Measurements from ENCODE around the gene SCAF8.

- TF ChIP-seq CTCF (IDR thresholded peaks at IDR 0.05) (no peak), ZFX (IDR thresholded peaks at IDR 0.05; ENCODE audit: borderline replicate concordance) (no peak)
These were observed 6.3 kb upstream of the SCAF8 start for GRCh38 chr6:154726887-154727286.

Measured in 22Rv1 (cell line).